ENCODE data around the gene ADAMTS1.
A peak's percentile ranks its signal among the peaks of the same experiment; 100 is the strongest.

Gene ADAMTS1

DNA sequence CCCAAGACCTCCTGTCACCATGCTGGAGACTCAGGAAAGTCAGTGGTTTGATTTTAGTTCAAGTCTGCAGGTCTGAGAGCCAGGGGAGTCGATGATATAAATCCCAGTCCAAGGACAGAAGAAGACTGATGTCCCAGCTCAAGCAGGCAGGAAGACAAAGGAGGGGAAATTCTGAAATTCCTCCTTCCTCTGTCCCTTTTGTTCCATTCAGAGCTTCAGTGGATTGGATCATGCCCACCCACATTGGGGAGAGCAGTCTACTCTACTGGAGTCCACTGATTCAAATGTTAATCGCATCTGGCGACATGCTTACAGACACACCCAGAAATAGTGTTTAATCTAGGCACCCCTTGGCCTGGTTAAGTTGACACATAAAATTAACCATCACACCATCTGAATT lies 7.2 kb upstream of the ADAMTS1 start:
- in situ Hi-C loops (cut with HindIII; ENCODE audit: low sequenced_read_pairs) = no loop called here
- no peak for DNase-seq (ENCODE audit: low read depth, low spot score)

GRCh38 chr21:26851109-26851944 lies 6.1 kb upstream of the ADAMTS1 start:
- no peak overlapping the region for H3K4me3 ChIP-seq (ENCODE audit: low read depth, low read length)
- TF ChIP-seq CTCF (IDR thresholded peaks at IDR 0.05; ENCODE audit: low read depth, low read length) = no peak
- no peak for DNase-seq (ENCODE audit: low read depth, low spot score)
- in situ Hi-C loops (cut with HindIII; ENCODE audit: low sequenced_read_pairs) = no loop called here

More for the DNA sequence above, 7.2 kb upstream of the ADAMTS1 start:
- H3K4me3 ChIP-seq (ENCODE audit: low read depth, low read length) = no peak overlapping the region
- no peak for TF ChIP-seq CTCF (IDR thresholded peaks at IDR 0.05; ENCODE audit: low read depth, low read length)

DNA sequence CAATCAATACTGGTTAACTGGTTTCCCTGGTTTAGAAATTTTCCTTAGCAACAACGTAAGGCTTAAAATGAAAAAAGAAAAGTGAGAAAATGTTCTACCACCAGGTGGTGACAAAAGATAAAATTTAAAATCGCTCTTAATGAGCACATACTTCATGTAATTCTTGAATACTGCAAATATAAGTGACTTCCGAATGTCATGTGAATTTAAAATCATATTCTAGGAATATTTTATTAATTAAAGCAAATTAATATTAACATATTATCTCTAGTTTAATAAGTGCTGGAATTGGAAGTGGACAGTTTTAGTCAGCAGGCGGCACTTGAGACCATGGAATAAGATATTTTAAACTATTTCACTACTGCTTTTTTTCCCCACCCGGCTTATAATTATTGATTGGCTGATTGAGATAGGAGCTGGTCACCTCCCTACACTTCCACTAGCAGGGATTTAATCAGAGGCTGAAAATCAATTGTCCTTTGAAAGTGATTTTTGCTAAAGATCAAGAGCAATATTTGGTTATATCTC lies 5.0 kb upstream of the ADAMTS1 start:
- TF ChIP-seq CTCF (IDR thresholded peaks at IDR 0.05; ENCODE audit: low read depth, low read length) = peak; percentile 46
- no peak overlapping the region for H3K4me3 ChIP-seq (ENCODE audit: low read depth, low read length)

GRCh38 chr21:26849428-26850115 lies 4.4 kb upstream of the ADAMTS1 start:
- peak; percentile 49 for TF ChIP-seq CTCF (IDR thresholded peaks at IDR 0.05; ENCODE audit: low read depth, low read length)
- in situ Hi-C loops (cut with HindIII; ENCODE audit: low sequenced_read_pairs) = no loop called here
- no peak overlapping the region for H3K4me3 ChIP-seq (ENCODE audit: low read depth, low read length)
- peak; percentile 75 for DNase-seq (ENCODE audit: low read depth, low spot score)

More for the DNA sequence above, 5.0 kb upstream of the ADAMTS1 start:
- peak; percentile 81 for DNase-seq (ENCODE audit: low read depth, low spot score)
- in situ Hi-C loops (cut with HindIII; ENCODE audit: low sequenced_read_pairs) = no loop called here

DNA sequence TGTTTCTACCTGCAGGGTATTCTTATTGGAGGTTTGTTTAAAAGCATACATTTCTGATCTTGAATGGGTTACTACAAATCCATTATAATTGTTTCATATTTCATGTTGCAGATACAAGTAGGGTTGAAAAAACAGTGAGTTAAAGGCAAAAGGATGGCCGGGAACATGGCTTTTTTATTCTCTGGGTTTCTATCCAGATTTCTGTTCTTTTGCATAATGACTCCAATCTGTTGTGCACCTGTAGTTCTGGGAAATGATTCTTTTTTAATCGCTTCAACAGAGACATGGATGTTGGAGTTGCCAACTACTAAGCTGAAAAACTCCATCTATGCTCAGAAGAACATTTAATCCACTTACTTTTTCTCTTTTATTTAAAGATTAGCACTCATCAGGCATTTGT lies 2.7 kb upstream of the ADAMTS1 start:
- no peak for DNase-seq (ENCODE audit: low read depth, low spot score)
- in situ Hi-C loops (cut with HindIII; ENCODE audit: low sequenced_read_pairs) = no loop called here
- no peak overlapping the region for H3K4me3 ChIP-seq (ENCODE audit: low read depth, low read length)
- TF ChIP-seq CTCF (IDR thresholded peaks at IDR 0.05; ENCODE audit: low read depth, low read length) = no peak

- TF ChIP-seq CTCF (IDR thresholded peaks at IDR 0.05; ENCODE audit: low read depth, low read length) = no peak
- in situ Hi-C loops (cut with HindIII; ENCODE audit: low sequenced_read_pairs) = no loop called here
- no peak for DNase-seq (ENCODE audit: low read depth, low spot score)
- H3K4me3 ChIP-seq (ENCODE audit: low read depth, low read length) = peak overlapping the region; percentile 75
Measured at GRCh38 chr21:26847002-26847401, 1.8 kb upstream of the ADAMTS1 start.

Data from astrocyte of the spinal cord (primary cell).